Colonic mucosa (tissue), 4 donors: ENCODE measurements around the gene PBX1. TPM values are rescaled to one million over a fixed set of nuclear protein-coding genes. Genes with fewer than 3 reads are reported as not detected.

Experiments used
- DNase-seq: peaks from one replicate; pipeline ENCODE4 v3.0.0-alpha.2; 2020
- H3K27ac ChIP-seq: fragments of 200-600 bp; one replicate; pipeline ENCODE4 v1.8.0; 2021
- H3K27me3 ChIP-seq: fragments of 200-600 bp; one replicate; pipeline ENCODE4 v1.8.0; 2021
- H3K36me3 ChIP-seq: fragments of 200-600 bp; one replicate; pipeline ENCODE4 v1.8.0; 2021
- H3K4me1 ChIP-seq: fragments of 200-600 bp; one replicate; pipeline ENCODE4 v1.8.0; 2021; ENCODE audit warnings: mild to moderate bottlenecking
- H3K4me3 ChIP-seq: fragments of 200-600 bp; one replicate; pipeline ENCODE4 v1.8.0; 2021
- H3K9ac ChIP-seq, 2 donors: one replicate each; pipeline ENCODE4 v1.7.0; 2013; ENCODE audit warnings: control low read depth in 2 of 2, low read depth in 2 of 2, low read length in 2 of 2
- H3K9me3 ChIP-seq: fragments of 200-600 bp; one replicate; pipeline ENCODE4 v1.8.0; 2021
- CTCF ChIP-seq: fragments of 200-600 bp; IDR thresholded peaks from one replicate; pipeline ENCODE4 v1.8.0; 2022; ENCODE audit warnings: antibody characterized with exemption, mild to moderate bottlenecking
- intact Hi-C: fragments of 100-400 bp; cut with DNase I; formaldehyde crosslinking; loops from one replicate; pipeline ENCODE4 v1.14.1; 2022
- total RNA-seq, 2 donors: library from RNA; stranded (reverse); fragmentation: NEBNext Ultra II Directional in 1 of 2; extraction: Animal tissue kit (Norgen Biotek cat#: 25700) in 1 of 2; gene quantifications; one replicate each; pipeline ENCODE4 v1.2.1, GENCODE V29; 2021
- donor health status: healthy.
- donor health status: DM: no; HTN: no; CAD: no.
- donor health status: DM: no; HTN: no; CAD: no.

Gene PBX1
- total RNA-seq, 2 donors from 2014 or later, result 27.2 to 53.7 TPM

GRCh38 chr1:164675342-164675904 lies 116.4 kb downstream of the PBX1 start:
- Histone ChIP-seq H3K4me1 (no peaks in the 10 kb centered on the region), H3K27me3 (no peaks in the 10 kb centered on the region), H3K9ac (no peak overlapping the region), H3K9me3 (no peaks in the 10 kb centered on the region), H3K27ac (no peak overlapping the region), H3K4me3 (no peak overlapping the region), H3K36me3 (no peaks in the 10 kb centered on the region)
- intact Hi-C loops, result no loop called here
- no peak for DNase-seq
- no peak for TF ChIP-seq CTCF

- no peak for TF ChIP-seq CTCF
- Histone ChIP-seq H3K27me3 (no peaks in the 10 kb centered on the region), H3K4me1 (peaks cover 5% of the 10 kb centered on the region), H3K9me3 (no peaks in the 10 kb centered on the region), H3K36me3 (no peaks in the 10 kb centered on the region), H3K9ac (no peak overlapping the region), H3K27ac (no peak overlapping the region), H3K4me3 (no peak overlapping the region)
- DNase-seq, result no peak
- intact Hi-C loops, result no loop called here
Measured at GRCh38 chr1:164678136-164678700, 119.2 kb downstream of the PBX1 start.

GRCh38 chr1:164682570-164682969 lies 123.6 kb downstream of the PBX1 start:
- Histone ChIP-seq H3K27ac (no peak overlapping the region), H3K36me3 (no peaks in the 10 kb centered on the region), H3K9me3 (no peaks in the 10 kb centered on the region), H3K27me3 (no peaks in the 10 kb centered on the region), H3K4me1 (peaks cover 5% of the 10 kb centered on the region), H3K9ac (no peak overlapping the region), H3K4me3 (no peak overlapping the region)
- no peak for DNase-seq
- no peak for TF ChIP-seq CTCF
- intact Hi-C loops, result no loop called here

GRCh38 chr1:164683235-164683634 lies 124.3 kb downstream of the PBX1 start:
- no peak for DNase-seq
- no peak overlapping the region for H3K27ac ChIP-seq
- no peak overlapping the region for H3K4me3 ChIP-seq

GRCh38 chr1:164685266-164686035 lies 126.5 kb downstream of the PBX1 start:
- H3K4me3 ChIP-seq, result no peak overlapping the region
- H3K9me3 ChIP-seq, result no peaks in the 10 kb centered on the region
- no peaks in the 10 kb centered on the region for H3K27me3 ChIP-seq
- no peaks in the 10 kb centered on the region for H3K36me3 ChIP-seq
- no peak overlapping the region for H3K9ac ChIP-seq
- no peak for TF ChIP-seq CTCF
- DNase-seq, result no peak
- intact Hi-C loops, result no loop called here
- H3K4me1 ChIP-seq, result peaks cover 5% of the 10 kb centered on the region
- no peak overlapping the region for H3K27ac ChIP-seq

More at GRCh38 chr1:164683235-164683634, 124.3 kb downstream of the PBX1 start:
- H3K9ac ChIP-seq, result no peak overlapping the region
- no peaks in the 10 kb centered on the region for H3K27me3 ChIP-seq
- intact Hi-C loops, result no loop called here
- peaks cover 5% of the 10 kb centered on the region for H3K4me1 ChIP-seq
- no peaks in the 10 kb centered on the region for H3K36me3 ChIP-seq
- no peak for TF ChIP-seq CTCF
- H3K9me3 ChIP-seq, result no peaks in the 10 kb centered on the region
